ENCODE measurements around the gene TRHDE. TPM values are rescaled to one million over a fixed set of nuclear protein-coding genes. Genes with fewer than 3 reads are reported as not detected.

The TRHDE gene
- total RNA-seq, 1 experiment from 2014 or later, result 0.74 TPM

- ChIA-PET CTCF (no interaction called here), POLR2A (ENCODE audit: unreplicated experiment) (no interaction called here)
- Histone ChIP-seq H4K20me1 (ENCODE audit: insufficient read depth) (no peaks in the 10 kb centered on the region), H3K4me2 (no peak overlapping the region), H3K4me1 (replicated peaks; ENCODE audit: insufficient read depth) (no peaks in the 10 kb centered on the region), H3K36me3 (ENCODE audit: low read depth) (no peaks in the 10 kb centered on the region), H3F3A (ENCODE audit: insufficient read depth, low read depth) (no peaks in the 10 kb centered on the region), H3K4me3 (no peak overlapping the region), H3K27me3 (ENCODE audit: insufficient read depth, low read depth) (no peaks in the 10 kb centered on the region), H3K27ac (no peak overlapping the region), H3K9me2 (ENCODE audit: insufficient read depth) (no peaks in the 10 kb centered on the region), H3K79me2 (ENCODE audit: low read depth) (no peaks in the 10 kb centered on the region), H2AFZ (no peak overlapping the region), H3K9me3 (ENCODE audit: insufficient read depth, low read depth) (no peaks in the 10 kb centered on the region; the same call in 1 of the 2 replicates)
- intact Hi-C loops (cut with micrococcal nuclease; ENCODE audit: unreplicated experiment), result no loop called here
- no peak for DNase-seq
- TF ChIP-seq CTCF (conservative IDR thresholded peaks at IDR 0.05), result no peak
- no peak for TF ChIP-seq EZH2 (IDR thresholded peaks at IDR 0.05; ENCODE audit: low read depth)
- no TSS peak for BruUV-seq (replicated peaks)
Observed at GRCh38 chr12:72241552-72241951, 30.6 kb upstream of the TRHDE start.

- H3K36me3 ChIP-seq (ENCODE audit: low read depth), result no peaks in the 10 kb centered on the region
- no peak for DNase-seq
- no peaks in the 10 kb centered on the region for H3K9me2 ChIP-seq (ENCODE audit: insufficient read depth)
- no TSS peak for BruUV-seq (replicated peaks)
- H3F3A ChIP-seq (ENCODE audit: insufficient read depth, low read depth), result no peaks in the 10 kb centered on the region
- no peaks in the 10 kb centered on the region for H3K4me1 ChIP-seq (replicated peaks; ENCODE audit: insufficient read depth)
- no peaks in the 10 kb centered on the region for H3K79me2 ChIP-seq (ENCODE audit: low read depth)
- H2AFZ ChIP-seq, result no peak overlapping the region
- H3K4me2 ChIP-seq, result no peak overlapping the region
- H4K20me1 ChIP-seq (ENCODE audit: insufficient read depth), result no peaks in the 10 kb centered on the region
- intact Hi-C loops (cut with micrococcal nuclease; ENCODE audit: unreplicated experiment), result no loop called here
- no peaks in the 10 kb centered on the region; the same call in 1 of the 2 replicates for H3K9me3 ChIP-seq (ENCODE audit: insufficient read depth, low read depth)
- ChIA-PET CTCF (no interaction called here), POLR2A (ENCODE audit: unreplicated experiment) (no interaction called here)
- H3K27ac ChIP-seq, result no peak overlapping the region
- H3K27me3 ChIP-seq (ENCODE audit: insufficient read depth, low read depth), result no peaks in the 10 kb centered on the region
- no peak for TF ChIP-seq CTCF (conservative IDR thresholded peaks at IDR 0.05)
- no peak for TF ChIP-seq EZH2 (IDR thresholded peaks at IDR 0.05; ENCODE audit: low read depth)
- H3K4me3 ChIP-seq, result no peak overlapping the region
Observed at GRCh38 chr12:72242946-72243345, 29.2 kb upstream of the TRHDE start.

GRCh38 chr12:72246370-72246769, 25.8 kb upstream of the TRHDE start:
- H2AFZ ChIP-seq, result no peak overlapping the region
- no TSS peak for BruUV-seq (replicated peaks)
- CTCF ChIA-PET, result no interaction called here
- TF ChIP-seq EZH2 (IDR thresholded peaks at IDR 0.05; ENCODE audit: low read depth), result no peak
- no peak for TF ChIP-seq CTCF (conservative IDR thresholded peaks at IDR 0.05)
- H3K9me2 ChIP-seq (ENCODE audit: insufficient read depth), result no peaks in the 10 kb centered on the region
- H4K20me1 ChIP-seq (ENCODE audit: insufficient read depth), result no peaks in the 10 kb centered on the region
- no peaks in the 10 kb centered on the region; the same call in 1 of the 2 replicates for H3K9me3 ChIP-seq (ENCODE audit: insufficient read depth, low read depth)
- no peak for DNase-seq
- POLR2A ChIA-PET (ENCODE audit: unreplicated experiment), result no interaction called here
- intact Hi-C loops (cut with micrococcal nuclease; ENCODE audit: unreplicated experiment), result no loop called here
- H3F3A ChIP-seq (ENCODE audit: insufficient read depth, low read depth), result no peaks in the 10 kb centered on the region
- no peaks in the 10 kb centered on the region for H3K27me3 ChIP-seq (ENCODE audit: insufficient read depth, low read depth)
- H3K36me3 ChIP-seq (ENCODE audit: low read depth), result no peaks in the 10 kb centered on the region
- no peak overlapping the region for H3K27ac ChIP-seq
- H3K4me3 ChIP-seq, result no peak overlapping the region
- H3K79me2 ChIP-seq (ENCODE audit: low read depth), result no peaks in the 10 kb centered on the region
- H3K4me1 ChIP-seq (replicated peaks; ENCODE audit: insufficient read depth), result no peaks in the 10 kb centered on the region
- H3K4me2 ChIP-seq, result no peak overlapping the region

Data from PC-9 (cell line).